HEK293T (cell line): ENCODE measurements around the gene MAK.

Experiments used
- ELF4 ChIP-seq: fragments of 450-650 bp; IDR thresholded peaks from 2 replicates; pipeline ENCODE4 v1.6.1; 2017; ENCODE audit warnings: antibody characterized with exemption
- FOXK2 ChIP-seq: fragments of 450-650 bp; IDR thresholded peaks from 2 replicates; pipeline ENCODE4 v1.6.1; 2016; ENCODE audit warnings: mild to moderate bottlenecking
- FOXM1 ChIP-seq: fragments of 450-650 bp; IDR thresholded peaks from 2 replicates; pipeline ENCODE4 v1.6.1; 2017; ENCODE audit warnings: mild to moderate bottlenecking, borderline replicate concordance
- L3MBTL2 ChIP-seq: fragments of 450-650 bp; conservative IDR thresholded peaks from 2 replicates; pipeline ENCODE4 v1.6.1; 2016; ENCODE audit warnings: mild to moderate bottlenecking
- NFRKB ChIP-seq: fragments of 450-650 bp; IDR thresholded peaks from 2 replicates; pipeline ENCODE4 v1.6.1; 2016; ENCODE audit warnings: mild to moderate bottlenecking, moderate library complexity
- TARDBP ChIP-seq: fragments of 450-650 bp; IDR thresholded peaks from 2 replicates; pipeline ENCODE4 v1.6.1; 2016

- TF ChIP-seq L3MBTL2, result no peak
- TF ChIP-seq ELF4, result no peak
- TF ChIP-seq FOXM1, result no peak
- no peak for TF ChIP-seq TARDBP
- no peak for TF ChIP-seq FOXK2
- no peak for TF ChIP-seq NFRKB
Observed at GRCh38 chr6:10808376-10808775, 30.0 kb downstream of the MAK start.
